ENCODE data around the gene RNF14. TPM values are rescaled to one million over a fixed set of nuclear protein-coding genes. Genes with fewer than 3 reads are reported as not detected.
"Not testable (repeated sequence)": the region's sequence is repeated elsewhere in the genome, so short reads cannot be mapped to it uniquely, and the experiment has no call there.

RNF14 gene, protein sequence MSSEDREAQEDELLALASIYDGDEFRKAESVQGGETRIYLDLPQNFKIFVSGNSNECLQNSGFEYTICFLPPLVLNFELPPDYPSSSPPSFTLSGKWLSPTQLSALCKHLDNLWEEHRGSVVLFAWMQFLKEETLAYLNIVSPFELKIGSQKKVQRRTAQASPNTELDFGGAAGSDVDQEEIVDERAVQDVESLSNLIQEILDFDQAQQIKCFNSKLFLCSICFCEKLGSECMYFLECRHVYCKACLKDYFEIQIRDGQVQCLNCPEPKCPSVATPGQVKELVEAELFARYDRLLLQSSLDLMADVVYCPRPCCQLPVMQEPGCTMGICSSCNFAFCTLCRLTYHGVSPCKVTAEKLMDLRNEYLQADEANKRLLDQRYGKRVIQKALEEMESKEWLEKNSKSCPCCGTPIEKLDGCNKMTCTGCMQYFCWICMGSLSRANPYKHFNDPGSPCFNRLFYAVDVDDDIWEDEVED
- 53.0 and 57.8 TPM in 2 replicates for total RNA-seq
- 48.2 and 52.6 TPM in 2 replicates for polyA plus RNA-seq

DNA sequence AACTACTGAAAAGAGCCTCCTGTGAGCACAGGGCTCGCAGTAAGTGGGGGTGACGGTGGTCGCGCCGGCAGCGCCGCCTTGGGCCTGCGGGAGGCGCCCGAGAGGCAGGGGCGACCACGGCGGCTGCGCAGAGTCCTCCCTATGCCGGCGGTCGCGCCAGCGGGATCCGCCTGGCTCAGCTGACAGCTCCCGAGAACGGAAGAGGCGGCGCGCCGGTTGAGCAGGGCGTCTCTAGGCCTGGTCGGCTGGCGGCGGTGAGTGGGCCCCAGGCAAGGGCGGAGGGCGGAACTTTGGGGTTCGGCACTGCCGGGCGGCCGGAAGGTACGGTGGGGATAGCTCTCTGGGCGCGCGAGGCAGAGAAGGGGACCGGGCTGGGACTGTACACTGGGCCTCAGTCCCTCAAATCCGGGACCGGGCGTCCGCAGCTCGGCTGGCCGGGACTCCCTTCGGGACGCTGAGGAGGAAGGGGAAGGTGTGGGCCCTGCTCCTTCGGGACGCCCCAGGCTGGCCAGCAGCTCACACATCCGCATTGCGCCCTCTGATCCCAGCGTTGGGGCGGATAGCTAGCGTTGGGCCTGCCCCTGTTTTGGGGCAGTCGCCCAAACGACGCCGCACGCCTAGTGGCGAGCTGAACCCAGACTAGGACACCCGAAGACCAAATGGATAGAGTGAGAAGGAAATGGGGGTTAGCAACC lies at the start of gene RNF14:
Gene RNF14 (plus strand): TSS at position 192 of the 695 bp plus-strand sequence. CDS start 4,484 bp downstream, outside the sequence.
- 2% methylated on average over 63 of the region's 63 CpGs for WGBS (ENCODE audit: low lambda C conversion rate, missing lambda C conversion rate)
- Histone ChIP-seq H3K36me3 (replicated peaks; ENCODE audit: insufficient read depth, low read depth) (no peaks in the 10 kb centered on the region), H3K4me3 (peak within 1 kb of the TSS; percentile 78), H3K9me3 (ENCODE audit: low read depth) (no peaks in the 10 kb centered on the region), H3K27ac (peak within 1 kb of the TSS; percentile 97), H3K4me2 (peak within 1 kb of the TSS; percentile 78), H3K9me2 (replicated peaks; ENCODE audit: insufficient read depth) (no peaks in the 10 kb centered on the region), H3K4me1 (ENCODE audit: insufficient read depth) (peaks cover 6% of the 10 kb centered on the region), H4K20me1 (ENCODE audit: insufficient read depth, poor library complexity, severe bottlenecking) (no peaks in the 10 kb centered on the region), H2AFZ (peak within 1 kb of the TSS; percentile 75), H3K27me3 (no peaks in the 10 kb centered on the region), H3K79me2 (peaks cover 38% of the 10 kb centered on the region)
- DNase-seq (ENCODE audit: low spot score), result peak; percentile 98
- TF ChIP-seq, protein P1, sequence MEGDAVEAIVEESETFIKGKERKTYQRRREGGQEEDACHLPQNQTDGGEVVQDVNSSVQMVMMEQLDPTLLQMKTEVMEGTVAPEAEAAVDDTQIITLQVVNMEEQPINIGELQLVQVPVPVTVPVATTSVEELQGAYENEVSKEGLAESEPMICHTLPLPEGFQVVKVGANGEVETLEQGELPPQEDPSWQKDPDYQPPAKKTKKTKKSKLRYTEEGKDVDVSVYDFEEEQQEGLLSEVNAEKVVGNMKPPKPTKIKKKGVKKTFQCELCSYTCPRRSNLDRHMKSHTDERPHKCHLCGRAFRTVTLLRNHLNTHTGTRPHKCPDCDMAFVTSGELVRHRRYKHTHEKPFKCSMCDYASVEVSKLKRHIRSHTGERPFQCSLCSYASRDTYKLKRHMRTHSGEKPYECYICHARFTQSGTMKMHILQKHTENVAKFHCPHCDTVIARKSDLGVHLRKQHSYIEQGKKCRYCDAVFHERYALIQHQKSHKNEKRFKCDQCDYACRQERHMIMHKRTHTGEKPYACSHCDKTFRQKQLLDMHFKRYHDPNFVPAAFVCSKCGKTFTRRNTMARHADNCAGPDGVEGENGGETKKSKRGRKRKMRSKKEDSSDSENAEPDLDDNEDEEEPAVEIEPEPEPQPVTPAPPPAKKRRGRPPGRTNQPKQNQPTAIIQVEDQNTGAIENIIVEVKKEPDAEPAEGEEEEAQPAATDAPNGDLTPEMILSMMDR (IDR thresholded peaks at IDR 0.05; ENCODE audit: poor library complexity), result peak; percentile 94
- TF ChIP-seq EZH2 (IDR thresholded peaks at IDR 0.05; ENCODE audit: borderline replicate concordance) (no peak), EZH2phosphoT487 (IDR thresholded peaks at IDR 0.05; ENCODE audit: low read depth, severe bottlenecking, unreplicated experiment) (no peak)

DNA sequence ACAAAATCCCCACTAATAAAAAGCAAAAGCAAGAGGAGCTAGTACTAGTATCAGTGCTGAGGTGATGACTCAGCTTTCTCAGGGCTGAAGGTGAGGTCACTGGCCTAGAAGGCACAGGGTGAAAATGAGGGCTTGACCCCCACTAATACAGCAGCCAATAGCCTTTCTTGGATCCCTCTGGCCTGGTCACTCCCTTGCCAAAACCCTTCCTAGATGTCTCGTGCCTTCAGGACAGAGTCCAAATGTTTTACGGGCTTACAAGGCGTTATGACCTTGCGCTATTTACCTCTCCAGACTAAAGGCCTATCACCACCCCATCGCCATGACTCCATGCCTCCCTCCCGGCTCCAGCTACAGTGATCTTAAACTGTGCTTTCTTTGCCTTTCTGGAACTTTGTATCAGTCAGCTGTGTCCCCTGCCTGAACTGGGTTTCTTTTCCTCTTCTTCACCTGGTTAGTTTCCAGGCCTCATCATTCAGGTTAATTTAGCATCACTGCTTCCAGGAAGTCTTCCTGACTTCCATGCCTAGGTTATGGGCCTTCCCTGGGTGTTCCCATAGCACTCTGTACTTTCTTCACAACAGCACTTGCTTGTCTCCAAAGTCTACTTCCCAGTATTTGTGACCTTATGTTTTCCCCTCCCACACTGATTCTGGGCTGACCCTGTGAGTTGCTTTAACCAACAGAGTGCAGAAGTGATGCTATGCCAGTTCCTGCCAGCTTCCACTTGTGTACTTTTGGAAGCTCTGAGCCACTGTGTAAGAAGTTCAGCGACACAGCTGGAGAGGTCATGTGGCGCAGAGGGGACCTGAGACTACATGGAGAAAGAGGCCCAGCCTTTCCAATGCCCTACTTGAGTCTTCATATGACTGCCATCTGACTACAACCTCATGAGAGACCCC lies 49.4 kb upstream of the RNF14 start:
- Histone ChIP-seq H4K20me1 (ENCODE audit: insufficient read depth, poor library complexity, severe bottlenecking) (no peaks in the 10 kb centered on the region), H3K9me3 (ENCODE audit: low read depth) (no peaks in the 10 kb centered on the region), H3K36me3 (replicated peaks; ENCODE audit: insufficient read depth, low read depth) (no peaks in the 10 kb centered on the region), H2AFZ (no peak overlapping the region), H3K79me2 (peaks cover 2% of the 10 kb centered on the region), H3K27me3 (peaks cover 5% of the 10 kb centered on the region), H3K4me2 (no peak overlapping the region), H3K9me2 (replicated peaks; ENCODE audit: insufficient read depth) (no peaks in the 10 kb centered on the region), H3K4me1 (ENCODE audit: insufficient read depth) (peaks cover 15% of the 10 kb centered on the region), H3K27ac (peak overlapping the region; percentile 72), H3K4me3 (no peak overlapping the region)
- TF ChIP-seq EZH2 (IDR thresholded peaks at IDR 0.05; ENCODE audit: borderline replicate concordance), result no peak
- no peak for TF ChIP-seq EZH2phosphoT487 (IDR thresholded peaks at IDR 0.05; ENCODE audit: low read depth, severe bottlenecking, unreplicated experiment)
- TF ChIP-seq, protein P1 (IDR thresholded peaks at IDR 0.05; ENCODE audit: poor library complexity), result no peak
- WGBS (ENCODE audit: low lambda C conversion rate, missing lambda C conversion rate), result 84% methylated on average over 8 of the region's 8 CpGs
- DNase-seq (ENCODE audit: low spot score), result peak; percentile 40

DNA sequence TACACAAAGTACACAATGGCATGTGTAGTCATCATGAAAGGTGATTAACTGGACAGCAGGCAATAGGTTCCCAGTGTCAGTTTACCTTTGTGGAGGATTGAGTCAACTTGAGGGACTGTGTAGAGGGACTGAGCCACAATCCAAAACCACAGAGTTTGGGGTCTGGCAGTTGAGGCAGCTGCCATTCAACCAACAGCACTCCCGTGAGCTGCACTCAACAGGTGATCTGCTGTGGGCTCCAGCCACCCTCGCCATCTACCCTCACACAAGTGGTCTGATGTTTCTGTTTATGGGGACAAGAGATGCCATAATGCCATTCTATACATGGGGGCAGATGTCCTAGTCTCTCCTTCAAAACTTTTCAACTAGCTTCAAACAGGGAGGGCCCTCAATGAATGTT lies 48.1 kb upstream of the RNF14 start:
- Histone ChIP-seq H3K4me2 (no peak overlapping the region), H3K9me2 (replicated peaks; ENCODE audit: insufficient read depth) (no peaks in the 10 kb centered on the region), H3K4me1 (ENCODE audit: insufficient read depth) (peaks cover 15% of the 10 kb centered on the region), H3K27me3 (peaks cover 5% of the 10 kb centered on the region), H3K4me3 (no peak overlapping the region), H3K27ac (no peak overlapping the region), H3K9me3 (ENCODE audit: low read depth) (no peaks in the 10 kb centered on the region), H3K36me3 (replicated peaks; ENCODE audit: insufficient read depth, low read depth) (no peaks in the 10 kb centered on the region), H2AFZ (no peak overlapping the region), H3K79me2 (peaks cover 13% of the 10 kb centered on the region), H4K20me1 (ENCODE audit: insufficient read depth, poor library complexity, severe bottlenecking) (no peaks in the 10 kb centered on the region)
- 90% methylated on average over 2 of the region's 2 CpGs for WGBS (ENCODE audit: low lambda C conversion rate, missing lambda C conversion rate)
- DNase-seq (ENCODE audit: low spot score), result no peak
- TF ChIP-seq, protein P1 (IDR thresholded peaks at IDR 0.05; ENCODE audit: poor library complexity), result no peak
- no peak for TF ChIP-seq EZH2phosphoT487 (IDR thresholded peaks at IDR 0.05; ENCODE audit: low read depth, severe bottlenecking, unreplicated experiment)
- TF ChIP-seq EZH2 (IDR thresholded peaks at IDR 0.05; ENCODE audit: borderline replicate concordance), result no peak

DNA sequence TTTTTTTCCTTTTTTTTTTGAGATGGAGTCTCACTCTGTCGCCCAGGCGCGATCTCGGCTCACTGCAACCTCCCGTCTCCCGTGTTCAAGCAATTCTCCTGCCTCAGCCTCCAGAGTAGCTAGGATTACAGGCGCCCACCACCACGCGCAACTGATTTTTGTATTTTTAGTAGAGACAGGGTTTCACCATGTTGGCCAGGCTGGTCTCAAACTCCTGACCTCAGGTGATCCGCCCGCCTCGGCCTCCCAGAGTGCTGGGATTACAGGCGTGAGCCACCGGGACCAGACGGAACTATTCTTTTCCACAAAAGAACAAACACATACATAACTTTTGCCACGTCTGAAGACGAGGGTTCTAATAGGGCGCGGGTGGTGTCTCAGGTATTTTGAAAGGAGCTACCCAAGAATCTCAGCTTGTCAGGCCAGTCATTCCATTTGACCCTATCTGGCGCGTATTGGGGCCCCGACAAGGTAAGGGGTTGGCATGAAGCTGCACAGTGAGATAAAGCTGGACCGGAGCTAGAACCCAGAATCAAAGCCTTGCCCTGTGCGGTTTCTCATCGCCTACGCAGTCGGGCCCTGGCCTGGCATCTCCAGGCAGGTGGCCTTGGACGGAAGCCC lies 46.0 kb upstream of the RNF14 start:
- DNase-seq (ENCODE audit: low spot score); H3K36me3 ChIP-seq (replicated peaks; ENCODE audit: insufficient read depth, low read depth); H3K9me3 ChIP-seq (ENCODE audit: low read depth); H4K20me1 ChIP-seq (ENCODE audit: insufficient read depth, poor library complexity, severe bottlenecking); H3K9me2 ChIP-seq (replicated peaks; ENCODE audit: insufficient read depth); H3K27me3 ChIP-seq: not testable (repeated sequence)
- peak overlapping the region; percentile 93 for H3K4me2 ChIP-seq
- peak overlapping the region; percentile 48 for H3K4me3 ChIP-seq
- peaks cover 16% of the 10 kb centered on the region for H3K79me2 ChIP-seq
- peaks cover 15% of the 10 kb centered on the region for H3K4me1 ChIP-seq (ENCODE audit: insufficient read depth)
- H2AFZ ChIP-seq, result peak overlapping the region; percentile 73
- 80% methylated on average over 28 of the region's 28 CpGs for WGBS (ENCODE audit: low lambda C conversion rate, missing lambda C conversion rate)
- peak overlapping the region; percentile 99 for H3K27ac ChIP-seq

Data from hepatocyte (in vitro differentiated cells).